ENCODE results near the gene CELF2.
"Not testable (repeated sequence)": the region's sequence is repeated elsewhere in the genome, so short reads cannot be mapped to it uniquely, and the experiment has no call there.

Gene CELF2

DNA sequence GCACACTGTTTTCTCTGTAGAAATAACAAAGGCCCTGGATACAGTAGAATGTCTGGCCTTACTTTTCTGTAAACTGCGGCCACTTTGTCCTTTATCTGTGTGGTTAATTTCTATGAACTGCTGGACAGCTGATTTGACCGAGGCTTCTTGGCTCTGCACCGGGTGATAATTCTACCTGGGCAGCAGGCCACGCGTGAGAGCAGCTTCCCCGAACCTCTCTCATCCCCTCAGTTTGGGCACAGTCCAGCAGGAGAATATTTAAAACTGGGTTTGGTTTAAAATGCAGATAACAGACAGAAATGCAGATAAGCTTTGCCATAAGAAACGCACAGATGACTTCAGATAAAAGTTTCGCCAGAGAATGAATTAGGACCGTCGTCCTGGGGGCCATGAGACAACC is 81.0 kb downstream of the CELF2 start:
- DNase-seq, result no peak

DNA sequence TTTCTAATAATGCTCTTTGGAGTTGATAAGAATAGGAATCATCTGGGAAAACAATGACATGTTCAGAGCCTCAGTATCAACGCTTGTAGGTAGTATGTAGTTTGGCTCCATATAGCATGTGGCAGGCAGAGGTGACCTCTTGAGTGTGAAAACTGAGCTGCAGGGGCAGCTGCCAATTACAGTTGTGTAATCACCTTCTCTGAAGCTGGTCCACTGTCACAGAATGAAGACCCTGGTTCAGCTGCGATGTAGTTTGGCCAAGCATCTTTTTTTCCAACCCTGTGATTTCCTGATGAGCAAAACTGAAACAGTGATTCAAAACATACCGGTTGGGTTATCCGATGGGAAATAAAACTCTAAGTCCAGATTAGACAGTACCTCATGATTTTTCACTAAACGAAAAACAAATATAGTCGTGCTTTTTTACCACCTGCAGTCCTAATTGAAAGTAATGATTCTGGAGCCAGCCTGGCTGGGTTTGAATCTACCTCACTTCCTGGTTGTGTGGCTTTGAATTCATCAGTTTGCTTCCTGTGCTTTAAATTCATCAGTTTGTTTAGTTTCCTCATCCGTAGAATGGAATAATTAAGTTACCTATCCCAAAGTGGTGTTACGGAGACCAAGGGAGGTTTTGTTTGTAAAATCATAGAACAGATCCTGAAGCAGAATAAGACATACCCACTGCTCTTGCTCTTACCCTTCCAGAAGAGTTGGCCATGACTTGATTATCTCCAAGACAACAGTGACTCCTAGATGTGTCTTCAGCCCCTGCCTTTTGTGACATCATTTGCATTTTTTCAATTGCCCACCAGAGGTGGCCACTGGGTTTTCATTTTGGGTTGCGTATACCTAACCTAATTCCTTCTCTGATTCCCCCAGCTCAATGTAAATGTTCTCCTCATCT is 87.4 kb downstream of the CELF2 start:
- DNase-seq, result no peak

DNA sequence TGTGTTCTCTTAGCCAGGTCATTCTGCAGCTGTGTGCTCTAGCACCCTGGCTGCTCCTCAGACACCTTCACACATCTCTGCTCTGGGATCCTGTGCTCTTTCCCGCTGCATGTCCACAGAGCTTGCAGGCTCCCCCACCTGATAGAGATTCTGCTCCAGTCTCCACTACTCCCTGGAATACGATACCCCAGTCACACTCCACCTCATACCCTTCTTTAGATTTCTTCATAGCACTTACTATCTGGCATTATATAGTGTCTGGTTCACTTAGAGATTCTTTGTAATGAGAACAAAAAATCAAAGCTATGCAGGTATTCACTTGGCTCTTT is 88.0 kb downstream of the CELF2 start:
- no peak for DNase-seq

DNA sequence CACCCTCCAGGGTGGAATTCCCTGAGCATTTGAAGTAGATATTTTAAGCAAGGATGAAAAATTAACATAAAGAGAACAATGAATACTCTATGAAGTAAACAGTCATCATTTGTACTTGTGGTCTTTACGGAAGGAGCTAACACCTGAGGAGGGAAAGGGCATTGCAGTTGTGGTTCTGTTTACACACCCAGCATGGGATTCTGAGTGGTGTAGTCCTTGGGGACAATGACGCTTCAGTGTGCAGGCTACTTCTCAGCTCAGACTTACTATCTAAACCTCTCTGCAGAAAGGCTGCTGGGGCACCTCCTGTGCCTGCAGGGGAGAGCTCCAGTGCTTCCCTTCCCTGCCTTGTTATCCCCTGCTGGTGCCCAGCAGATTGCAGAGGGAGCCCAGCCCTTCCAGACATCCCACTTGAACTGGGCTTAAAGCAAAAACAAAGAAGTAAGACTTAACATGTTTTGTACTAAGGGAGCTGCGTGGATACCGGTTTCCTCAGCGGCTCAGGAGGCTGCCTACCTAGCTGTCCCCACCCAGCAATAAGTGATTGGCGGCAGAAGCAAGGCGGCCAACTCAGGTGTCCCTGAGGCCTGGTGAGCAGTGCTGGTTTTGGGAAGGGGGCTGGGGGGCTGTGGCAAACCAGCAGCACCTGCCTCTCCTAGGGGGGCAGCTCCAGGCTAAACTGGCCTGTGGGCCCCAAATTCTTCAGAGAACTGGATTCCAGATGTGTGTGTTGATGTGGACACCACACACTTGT is 89.1 kb downstream of the CELF2 start:
- no peak for DNase-seq

DNA sequence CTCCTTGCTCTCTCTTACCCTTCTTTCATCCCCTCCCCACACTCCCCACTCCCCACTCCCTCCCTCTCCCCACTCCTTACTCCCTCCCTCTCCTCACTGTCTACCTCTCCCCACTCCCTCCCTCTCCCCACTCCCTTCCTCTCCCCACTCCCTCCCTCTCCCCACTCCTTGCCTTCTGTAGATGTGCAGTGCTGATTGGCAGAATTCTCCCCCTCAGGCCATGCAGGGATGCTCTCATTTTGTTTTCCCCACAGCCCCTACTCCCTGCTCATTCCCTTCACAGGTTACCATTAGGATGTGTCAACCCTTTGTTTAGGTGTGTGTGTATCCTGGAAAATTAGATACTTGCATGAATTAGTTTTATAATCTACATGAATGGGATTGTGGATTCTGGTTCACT is 90.3 kb downstream of the CELF2 start:
- no peak for DNase-seq

DNA sequence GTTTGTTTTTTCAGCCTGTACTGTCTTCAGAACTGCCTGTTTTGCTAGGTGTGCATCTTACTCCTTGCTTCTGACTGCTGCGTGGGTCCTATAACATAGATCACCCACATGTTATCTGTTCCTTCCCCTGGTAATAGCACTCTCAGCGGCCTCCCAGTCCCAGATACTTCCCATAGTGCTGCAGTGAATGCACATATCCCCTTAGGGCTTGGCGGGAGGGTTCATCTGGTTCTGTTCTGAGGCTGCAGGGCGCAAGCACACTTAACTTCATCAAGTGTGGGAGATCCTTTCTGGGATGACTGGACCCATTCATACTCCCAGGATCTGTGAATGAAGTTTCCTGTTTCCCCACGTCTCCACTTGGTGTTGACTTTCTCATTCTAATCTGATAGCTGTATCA is 90.7 kb downstream of the CELF2 start:
- no peak for DNase-seq

DNA sequence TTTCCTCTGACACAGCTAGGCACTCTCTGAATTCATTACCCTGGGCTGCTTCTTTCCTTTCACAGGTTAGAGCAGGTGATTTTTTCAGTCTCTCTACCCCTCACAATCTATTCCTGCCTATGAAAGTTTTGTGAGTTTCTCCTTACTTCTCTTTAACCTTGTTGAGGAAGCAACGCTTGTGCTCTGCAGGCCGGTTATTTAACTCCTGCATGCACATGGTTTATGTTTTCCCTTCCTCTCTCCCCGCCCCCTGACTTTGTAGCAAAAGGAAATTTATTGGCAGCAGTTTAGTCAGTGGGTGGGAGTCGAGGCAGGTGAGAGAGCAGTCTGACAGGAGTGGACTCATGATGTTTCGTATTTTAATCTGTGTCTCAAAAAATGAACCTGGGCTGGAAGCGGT is 91.9 kb downstream of the CELF2 start:
- DNase-seq, result no peak

DNA sequence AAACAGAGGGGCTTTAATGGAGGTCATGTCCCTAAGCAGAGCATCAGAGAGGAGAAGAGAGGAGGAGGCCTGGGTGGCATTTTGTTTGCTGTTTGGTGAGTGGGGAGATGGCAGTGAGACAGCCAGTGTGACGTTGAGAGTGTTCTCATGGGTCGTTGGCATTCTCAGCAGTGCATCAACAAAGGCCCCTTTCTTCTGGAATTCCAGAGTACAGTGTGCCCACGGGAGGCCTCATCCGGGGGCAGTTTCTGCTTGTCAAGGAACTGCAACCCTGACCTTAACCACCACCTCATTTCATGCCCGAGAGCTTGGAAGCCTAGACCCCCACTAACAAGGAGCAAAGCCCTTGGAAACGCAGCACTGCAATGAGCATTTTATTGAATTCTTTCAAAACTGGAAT is 92.9 kb downstream of the CELF2 start:
- no peak for DNase-seq

DNA sequence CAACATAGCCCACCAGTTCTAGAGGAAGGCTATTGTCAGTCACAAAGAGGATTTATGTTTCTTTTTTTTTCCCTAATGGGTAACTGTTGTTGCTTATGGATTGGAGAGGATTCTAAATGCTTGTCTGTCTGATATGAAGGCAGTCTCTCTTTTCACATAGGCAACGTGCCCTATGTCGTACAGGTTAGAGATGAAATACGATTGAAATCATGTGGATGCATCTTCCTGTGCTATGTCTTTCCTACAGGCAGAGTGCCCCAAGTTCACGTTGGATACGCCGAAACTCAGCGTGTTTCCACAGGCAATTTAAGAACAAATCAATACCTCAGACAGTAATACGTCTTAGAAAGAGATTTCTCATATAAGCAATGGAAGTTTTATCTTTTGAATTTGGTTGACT is 93.8 kb downstream of the CELF2 start:
- no peak for DNase-seq

DNA sequence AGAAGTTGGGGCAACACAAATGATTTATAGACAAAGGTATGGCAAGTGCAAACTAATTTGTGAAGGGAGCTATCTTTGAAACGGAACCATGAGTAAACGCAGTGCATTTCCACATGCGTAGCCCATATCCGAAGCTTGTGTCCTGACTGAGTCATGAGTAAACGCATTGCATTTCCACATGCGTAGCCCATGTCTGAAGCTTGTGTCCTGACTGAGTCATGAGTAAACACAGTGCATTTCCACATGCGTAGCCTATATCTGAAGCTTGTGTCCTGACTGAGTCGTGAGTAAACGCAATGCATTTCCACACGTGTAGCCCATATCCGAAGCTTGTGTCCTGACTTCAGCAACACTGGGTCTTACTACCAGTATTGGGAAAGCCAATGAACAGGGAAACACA is 95.0 kb downstream of the CELF2 start:
- DNase-seq, result no peak

DNA sequence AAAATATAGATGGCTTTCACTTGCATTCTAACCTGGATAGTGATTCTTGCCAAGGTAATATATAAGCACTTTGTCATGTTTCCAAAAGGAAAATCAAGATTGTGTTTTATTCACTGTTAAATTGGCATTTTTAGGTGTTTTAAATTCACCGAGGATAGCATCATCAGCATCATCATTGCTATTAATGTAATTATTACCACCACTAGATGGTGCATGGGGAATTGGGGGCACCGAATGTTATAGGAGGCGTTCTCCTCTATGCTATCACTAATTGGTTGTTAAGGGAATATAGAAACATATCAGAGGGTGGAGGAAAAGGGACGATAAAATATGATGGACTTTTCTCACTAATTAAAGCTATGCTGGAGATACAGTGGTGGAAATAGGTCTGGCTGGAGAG is 95.5 kb downstream of the CELF2 start:
- DNase-seq, result no peak

DNA sequence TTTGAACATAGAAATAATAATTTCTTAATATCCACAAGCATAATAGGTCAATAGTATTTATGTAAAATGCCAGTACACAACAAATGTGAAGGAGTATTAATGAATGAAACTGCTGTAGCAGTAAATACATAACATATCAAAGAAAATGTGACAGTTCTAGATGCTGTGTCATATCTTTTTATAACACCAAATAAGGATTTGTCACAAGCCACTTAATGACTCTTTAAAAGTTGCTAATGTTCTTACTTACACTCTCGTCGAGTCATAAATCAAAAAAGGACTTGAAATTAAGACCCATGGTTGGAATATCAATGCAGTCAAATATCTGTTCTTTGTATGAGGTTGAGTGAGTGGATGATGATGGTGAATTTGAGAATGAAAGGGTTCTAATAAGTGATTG is 96.6 kb downstream of the CELF2 start:
- no peak for DNase-seq

DNA sequence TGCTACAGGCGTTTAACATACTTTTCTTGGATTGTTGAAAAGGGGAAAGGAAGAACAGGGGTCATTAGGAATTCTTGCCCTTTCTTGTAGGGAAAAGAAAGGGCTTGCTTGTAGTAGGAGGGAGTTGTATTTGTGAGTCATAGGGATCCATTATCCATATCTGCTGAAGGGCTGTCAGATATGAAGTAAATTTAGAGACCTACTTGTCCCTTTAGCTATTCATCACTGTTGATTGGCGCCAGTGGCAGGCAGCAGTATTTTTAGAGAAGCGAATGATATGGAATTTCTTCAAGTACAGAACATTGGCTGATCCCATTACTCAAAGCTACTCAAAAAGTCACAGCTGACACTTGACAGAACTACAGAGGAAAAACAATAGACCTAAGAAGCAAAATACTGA is 97.7 kb downstream of the CELF2 start:
- no peak for DNase-seq

DNA sequence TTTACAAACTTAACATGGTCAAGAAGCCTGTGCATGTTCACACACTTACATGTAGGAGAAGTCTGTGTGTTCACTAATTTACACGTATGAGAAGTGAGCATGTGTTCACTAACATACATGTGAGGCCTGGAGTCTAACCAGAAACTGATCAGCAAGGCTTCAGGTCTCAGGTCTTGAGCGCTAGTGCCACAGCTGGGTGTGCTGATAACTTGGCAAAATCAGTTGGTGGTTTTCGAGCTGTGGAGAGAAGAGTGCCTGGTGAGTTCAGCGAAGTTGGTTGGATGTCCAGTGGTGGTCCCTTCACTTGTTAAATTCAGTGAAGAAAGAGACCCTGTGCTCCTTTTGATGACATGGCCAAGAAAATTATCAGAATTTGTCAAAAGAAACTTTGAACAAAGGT is 98.7 kb downstream of the CELF2 start:
- DNase-seq, result no peak

DNA sequence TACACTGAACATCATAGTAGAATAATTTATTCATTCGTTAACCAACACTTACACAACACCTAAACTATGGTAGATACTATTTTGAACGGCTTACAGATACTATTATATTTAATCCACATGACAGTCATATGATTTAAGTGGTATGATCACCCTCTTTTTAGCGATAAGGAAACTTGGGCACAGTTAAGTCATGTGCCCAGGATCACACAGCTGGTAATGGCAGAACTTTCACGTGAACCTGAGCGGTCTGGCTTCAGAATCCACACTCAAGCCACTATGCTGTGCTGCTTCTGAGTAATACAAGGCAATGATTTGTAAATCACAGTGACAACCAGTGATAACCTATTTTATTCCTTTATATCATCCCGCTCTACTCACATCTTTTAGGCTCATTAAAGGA is 99.1 kb downstream of the CELF2 start:
- DNase-seq, result no peak

DNA sequence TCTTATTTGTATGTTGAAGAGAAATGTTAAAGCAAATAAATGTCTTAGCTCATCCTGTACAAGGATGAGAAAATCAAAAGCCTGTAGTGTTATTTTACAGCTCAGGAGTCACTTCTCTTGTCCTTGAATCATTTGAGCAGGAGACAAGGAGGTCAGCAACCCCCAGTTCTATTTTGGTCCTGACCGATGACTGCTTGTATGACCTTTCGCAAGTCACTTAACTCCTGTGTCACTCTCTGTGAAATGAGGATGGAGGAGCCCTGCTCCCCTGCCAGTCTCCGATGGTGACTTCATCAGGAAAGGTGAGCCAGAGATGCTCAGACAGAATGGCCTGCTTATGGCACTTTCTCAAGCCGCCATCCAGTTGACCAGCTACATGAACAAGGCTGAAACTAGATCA is 101.0 kb downstream of the CELF2 start:
- DNase-seq, result no peak

DNA sequence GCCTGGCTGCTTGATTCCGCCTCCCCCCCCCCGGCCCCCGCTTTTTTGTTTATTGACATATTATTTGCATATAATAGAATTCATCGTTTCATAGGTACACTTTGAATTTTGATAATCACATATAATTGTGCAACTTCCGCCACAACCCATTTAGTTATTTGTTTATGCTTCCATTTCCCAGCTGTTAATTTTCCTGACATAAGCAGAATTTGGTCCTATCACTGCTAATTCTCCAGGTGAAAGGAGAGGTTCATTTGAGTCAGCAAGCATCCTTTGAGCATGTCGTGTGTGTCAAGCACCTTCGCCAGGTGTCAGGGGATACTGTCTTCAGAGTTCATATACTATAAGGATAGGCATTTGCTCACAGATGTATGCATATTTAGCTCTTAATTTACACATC is 102.2 kb downstream of the CELF2 start:
- DNase-seq, result no peak

DNA sequence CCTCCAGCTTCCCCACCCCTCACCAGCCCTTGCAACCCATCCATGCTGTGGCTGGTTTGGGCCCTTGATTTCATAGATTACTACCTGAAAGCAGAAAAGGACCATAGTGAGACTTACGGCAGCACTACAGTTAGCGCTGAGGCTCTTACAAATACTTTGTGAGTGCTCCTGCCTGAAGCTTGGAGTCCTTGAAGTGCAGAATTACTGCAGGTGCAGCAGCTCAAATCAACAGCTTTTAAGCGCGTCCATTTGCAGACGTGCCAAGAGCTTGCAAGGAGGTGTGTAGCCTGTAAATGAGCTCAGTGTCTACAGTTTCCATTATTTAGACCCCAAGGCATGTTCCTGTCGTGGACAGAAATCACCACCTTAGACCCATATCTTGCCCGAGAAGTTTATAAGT is 103.0 kb downstream of the CELF2 start:
- no peak for DNase-seq

DNA sequence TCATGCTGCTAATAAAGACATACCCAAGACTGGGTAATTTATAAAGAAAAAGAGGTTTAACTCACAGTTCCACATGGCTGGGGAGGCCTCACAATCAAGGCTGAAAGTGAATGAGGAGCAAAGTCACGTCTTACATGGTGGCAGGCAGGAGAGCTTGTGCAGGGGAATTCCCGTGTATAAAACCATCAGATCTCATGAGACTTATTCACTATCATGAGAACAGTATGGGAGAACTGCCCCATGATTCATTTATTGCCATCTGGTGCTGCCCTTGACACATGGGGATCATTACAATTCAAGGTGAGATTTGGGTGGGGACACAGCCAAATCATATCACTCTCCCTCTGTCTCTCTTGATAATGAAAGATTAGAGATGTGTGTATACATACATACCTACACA is 106.2 kb downstream of the CELF2 start:
- DNase-seq, result not testable (repeated sequence)

DNA sequence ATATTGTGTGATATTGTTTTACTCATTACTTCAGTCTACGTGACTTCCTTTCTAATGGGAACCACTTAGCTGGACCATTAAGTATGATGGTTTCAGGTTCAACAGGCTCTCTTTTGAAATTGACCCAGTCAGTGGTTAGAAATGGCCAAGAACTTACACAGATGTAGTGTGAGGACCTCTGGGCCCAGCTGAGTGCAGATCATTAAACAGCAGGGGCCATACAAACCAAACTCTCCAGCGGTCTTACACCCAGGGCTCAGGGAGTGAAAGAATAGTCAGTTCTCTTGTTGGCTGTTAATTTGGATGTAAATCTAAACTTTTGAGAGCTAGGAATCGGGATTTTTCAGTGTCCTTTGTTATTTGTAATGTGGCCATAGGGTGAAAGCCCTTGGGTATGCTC is 107.3 kb downstream of the CELF2 start:
- no peak for DNase-seq

DNA sequence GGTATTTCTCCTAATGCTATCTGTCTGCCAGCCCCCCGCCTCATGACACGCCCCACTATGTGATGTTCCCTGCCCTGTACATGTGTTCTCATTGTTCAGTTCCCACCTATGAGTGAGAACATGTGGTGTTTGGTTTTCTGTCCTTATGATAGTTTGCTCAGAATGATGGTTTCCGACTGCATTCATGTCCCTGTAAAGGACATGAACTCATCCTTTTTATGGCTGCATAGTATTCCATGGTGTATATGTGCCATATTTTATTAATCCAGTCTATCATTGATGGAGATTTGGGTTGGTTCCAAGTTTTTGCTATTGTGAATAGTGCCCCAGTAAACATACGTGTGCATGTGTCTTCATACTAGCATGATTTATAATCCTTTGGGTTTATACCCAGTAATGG is 109.3 kb downstream of the CELF2 start:
- not testable (repeated sequence) for DNase-seq

DNA sequence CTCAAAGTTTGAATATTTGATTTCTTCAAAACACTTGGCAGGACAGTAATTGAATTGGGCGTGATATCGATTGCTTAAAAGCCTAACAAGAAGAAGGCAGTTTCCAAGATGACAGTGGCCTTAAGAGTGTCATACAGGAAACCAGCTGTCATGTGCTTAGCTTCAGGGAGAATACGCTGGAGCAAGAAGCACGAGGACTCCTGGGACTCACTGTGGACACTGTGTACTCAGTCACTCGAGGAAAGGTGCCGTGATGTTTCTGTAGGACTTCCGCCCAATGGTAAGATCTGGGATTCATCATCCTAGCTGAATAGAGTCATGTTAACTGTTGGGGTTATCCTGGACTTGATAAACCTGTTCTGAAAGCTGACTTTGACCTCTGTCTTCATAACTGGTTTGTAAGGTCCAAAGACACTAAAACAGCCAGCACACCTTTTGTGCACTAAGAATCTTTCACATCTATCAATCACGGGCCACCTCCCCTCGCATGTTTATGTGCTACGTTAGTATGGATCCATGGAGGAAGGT is 113.5 kb downstream of the CELF2 start:
- no peak for DNase-seq

DNA sequence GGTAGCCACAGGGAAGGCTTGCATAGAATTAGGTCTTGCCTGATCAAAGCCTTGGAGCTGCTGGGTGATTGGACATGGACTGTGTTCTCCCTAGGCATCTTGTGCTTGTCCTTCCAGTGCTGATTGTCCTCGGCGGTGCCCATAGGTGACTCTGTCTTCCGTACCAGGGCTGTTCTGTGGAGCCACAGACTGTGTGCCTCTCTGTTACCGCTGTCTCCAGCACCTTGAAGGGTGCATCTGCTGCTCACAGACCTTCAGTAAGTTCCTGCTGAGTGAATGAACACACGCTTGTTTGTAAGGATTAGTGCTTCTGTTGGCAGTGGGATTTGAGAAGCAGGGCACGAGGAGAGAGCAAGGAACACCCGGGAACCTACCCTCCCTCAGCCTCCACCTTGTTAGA is 116.7 kb downstream of the CELF2 start:
- no peak for DNase-seq

DNA sequence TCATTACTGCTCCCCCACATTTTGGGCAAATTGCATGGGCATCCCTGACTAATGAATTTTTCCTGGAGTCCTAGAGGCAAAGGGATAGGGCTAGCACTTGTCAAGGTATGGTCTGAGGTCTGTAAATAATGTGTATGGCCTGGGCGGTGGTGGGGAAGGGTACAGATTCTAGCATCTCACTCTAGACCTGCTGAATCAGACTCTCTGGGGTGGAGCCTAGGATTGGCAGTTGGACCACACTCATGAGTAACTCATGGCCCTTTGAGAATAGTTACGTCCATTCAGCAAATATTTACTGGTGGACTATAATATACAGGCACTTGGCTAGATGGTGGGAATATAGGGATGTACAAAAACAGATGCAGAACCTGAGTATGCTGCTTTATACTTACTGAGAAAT is 118.0 kb downstream of the CELF2 start:
- DNase-seq, result no peak
